Measurements from ENCODE around the gene CD1D.
"Not testable (repeated sequence)": the region's sequence is repeated elsewhere in the genome, so short reads cannot be mapped to it uniquely, and the experiment has no call there.

CD1D gene

DNA sequence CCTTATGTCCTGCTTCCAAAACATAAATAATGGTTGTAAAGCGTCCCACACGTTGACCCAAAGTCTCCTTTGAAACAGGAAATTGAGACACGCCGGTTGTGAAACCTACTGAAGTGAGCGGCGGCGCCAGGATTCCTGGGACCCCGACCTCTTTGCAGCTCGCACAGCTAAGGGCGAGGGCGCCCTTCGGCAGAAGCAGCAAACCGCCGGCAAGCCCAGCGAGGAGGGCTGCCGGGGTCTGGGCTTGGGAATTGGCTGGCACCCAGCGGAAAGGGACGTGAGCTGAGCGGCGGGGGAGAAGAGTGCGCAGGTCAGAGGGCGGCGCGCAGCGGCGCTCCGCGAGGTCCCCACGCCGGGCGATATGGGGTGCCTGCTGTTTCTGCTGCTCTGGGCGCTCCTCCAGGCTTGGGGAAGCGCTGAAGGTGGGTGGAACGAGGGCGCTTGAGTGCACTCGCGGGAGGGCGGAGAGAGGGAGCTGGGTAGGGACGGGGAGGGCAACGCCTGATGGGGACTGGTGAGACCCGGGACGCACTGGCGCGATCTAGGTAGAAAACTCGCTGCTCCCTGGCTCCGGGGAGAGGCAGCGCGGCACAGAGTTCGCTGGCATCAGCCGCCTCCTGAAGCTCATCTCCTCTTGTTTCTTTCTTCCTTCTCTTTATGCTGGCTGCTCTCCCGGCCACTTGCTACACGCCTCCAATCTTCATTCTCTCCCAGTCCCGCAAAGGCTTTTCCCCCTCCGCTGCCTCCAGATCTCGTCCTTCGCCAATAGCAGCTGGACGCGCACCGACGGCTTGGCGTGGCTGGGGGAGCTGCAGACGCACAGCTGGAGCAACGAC, at the start of gene CD1D:
Gene CD1D, plus strand, starts transcription at position 155 of the 836 bp plus-strand sequence. Its CDS starts 207 bp downstream, at position 362.
- no peak for DNase-seq

DNA sequence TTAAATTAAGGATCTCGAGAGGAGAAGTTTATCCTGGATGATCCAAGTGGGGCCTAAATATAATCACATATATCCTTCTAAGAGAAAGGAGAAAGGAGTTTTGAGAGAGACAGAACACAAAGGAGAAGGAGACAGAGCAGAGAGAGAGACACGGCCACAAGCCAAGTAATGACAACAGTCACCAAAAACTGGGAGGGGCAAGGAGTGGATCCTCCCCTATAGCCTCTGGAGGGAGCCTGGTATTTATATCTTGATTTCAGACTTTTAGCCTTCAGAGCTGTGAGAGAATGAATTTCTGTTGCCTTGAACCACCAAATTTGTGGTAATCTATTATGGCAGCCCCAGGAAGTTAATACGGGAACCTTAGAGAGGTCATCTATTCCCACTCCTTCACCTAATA, 49.5 kb upstream of the CD1D start:
- DNase-seq, result no peak

DNA sequence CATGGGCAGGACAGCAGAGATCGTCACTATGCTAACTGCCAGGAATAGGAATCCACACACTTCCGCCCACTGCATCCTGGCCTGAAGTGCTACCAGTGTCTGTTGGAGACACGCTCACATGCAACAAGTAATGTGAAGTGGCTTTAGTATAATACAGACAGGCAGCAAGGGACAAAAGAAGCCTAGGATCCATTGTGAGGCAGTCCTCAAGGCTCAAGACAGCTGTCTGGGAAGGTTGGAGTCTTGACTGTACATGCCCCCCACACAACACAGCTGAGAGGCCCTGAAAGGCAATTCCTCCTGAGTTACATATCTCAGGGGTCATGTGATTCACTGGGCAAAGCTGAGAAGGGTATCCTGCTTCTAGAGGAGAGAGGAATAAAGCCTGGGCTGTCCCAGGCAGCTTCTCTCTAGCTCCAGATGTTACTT, 39.9 kb upstream of the CD1D start:
- DNase-seq, result no peak

DNA sequence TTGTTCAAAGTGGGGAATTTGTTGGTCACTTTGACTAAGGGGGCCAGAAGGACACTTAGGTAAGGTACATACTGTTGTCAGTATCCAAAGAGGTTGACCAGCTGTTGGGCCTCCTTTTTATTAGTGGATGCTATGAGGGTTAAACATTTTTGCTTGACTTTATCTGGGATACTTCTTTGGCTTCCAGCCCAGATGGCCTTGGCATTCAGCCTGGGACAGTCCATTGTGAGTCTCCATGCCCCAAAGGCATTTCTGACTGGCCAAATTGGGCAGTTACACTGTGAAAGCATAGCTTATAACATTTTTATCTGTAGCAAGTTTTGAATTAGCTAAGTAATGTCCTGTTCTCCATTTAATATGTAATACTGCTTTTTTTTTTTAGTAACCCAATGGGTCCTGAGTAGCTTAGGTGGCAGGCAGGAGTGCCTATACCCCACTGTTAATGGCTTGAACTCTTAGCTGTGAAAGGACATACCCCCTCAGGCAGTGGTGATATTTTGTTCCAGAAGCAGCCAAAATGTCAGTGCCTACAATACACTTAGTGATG, 35.4 kb upstream of the CD1D start:
- DNase-seq, result no peak

DNA sequence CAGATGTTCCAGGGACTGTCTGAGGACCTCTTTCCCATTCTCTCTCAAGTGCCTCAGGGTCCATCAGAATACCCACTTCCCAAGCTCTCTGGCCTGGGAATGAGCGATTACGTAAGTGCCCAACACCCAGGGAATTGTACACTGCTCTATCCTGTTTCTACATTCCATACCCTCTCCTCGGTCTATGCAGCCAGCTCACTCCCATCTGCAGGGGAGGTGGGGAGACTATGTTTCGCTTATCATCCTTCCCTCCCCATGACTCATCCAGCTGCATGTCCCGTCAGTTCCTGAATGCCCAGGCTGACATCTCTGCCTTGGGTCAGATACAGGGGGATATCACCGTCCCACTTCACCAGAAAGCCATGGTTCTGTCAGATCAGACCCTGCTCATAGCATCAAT, 34.5 kb upstream of the CD1D start:
- no peak for DNase-seq

DNA sequence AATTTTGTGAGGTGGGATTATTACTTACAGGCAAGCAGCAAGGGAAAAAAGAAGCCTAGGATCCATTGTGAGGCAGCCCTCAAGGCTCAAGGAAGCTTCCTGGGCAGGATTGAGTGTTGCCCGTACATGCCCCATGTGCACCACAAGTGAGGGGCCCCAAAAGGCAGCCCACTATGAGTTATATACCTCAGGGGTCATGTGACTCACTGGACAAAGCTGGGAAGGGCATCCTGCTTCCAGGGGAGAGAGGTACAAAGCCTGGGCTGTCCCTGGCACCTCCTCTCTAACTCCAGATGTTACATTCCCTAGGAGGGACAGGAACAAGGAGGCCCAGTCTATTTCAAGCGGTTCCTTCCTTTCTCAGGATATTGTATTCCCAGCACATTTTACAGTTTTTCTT, 34.0 kb upstream of the CD1D start:
- DNase-seq, result no peak

DNA sequence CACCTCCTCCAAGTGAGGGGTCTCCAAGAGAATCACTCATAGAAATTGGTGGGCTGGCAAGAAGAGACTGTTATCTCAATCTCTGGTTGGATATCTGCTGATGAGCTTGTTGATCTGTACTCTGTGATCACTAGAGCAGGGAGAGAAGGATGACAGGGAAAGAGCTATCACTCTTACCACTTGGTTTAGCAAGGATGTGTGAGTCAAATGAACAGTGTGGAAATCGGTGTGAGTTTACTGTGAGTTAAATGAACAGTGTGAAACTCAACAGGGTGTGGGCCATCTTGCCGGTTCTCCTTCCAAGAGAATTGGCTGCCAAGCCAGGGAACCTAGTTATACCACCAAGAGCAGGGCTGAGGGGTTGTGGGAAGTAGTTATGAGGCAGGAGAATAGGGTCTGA, 33.3 kb upstream of the CD1D start:
- no peak for DNase-seq

DNA sequence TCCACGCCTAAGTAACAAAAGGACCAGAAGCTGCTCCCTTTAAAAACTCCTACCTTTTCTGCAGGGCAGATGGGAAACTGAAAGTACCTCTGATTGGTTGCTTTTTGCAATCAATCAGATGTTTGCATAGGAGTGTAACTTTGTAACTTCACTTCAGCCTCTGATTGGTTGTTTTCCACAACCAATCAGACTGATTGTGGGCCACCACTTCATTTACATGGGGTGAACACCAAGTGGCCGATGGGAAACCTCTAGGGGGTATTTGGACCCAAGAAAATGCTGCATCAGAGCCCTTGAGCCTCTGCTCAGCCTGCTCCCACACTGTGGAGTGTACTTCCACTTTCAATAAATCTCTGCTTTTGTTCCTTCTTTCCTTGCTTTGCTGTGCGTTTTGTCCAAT, 32.8 kb upstream of the CD1D start:
- no peak for DNase-seq

DNA sequence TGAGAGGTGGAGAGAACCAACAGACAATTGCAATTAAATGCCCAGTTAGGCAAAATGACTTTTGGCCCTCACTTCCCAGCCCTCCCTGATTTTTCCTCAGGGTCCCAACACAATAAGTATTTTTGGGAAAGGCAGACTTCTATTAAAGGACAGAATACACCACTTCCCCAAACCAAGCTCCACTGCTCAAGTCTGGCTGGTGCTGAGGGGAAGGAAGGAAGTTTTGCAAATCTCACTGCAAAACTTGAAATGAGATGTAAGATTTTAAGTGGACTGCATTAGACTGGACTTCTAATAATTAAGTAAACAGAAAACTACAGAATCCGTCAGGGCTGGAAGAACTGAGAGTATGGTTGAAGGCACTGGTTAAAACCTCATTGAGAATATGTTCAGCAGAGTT, 32.2 kb upstream of the CD1D start:
- DNase-seq, result no peak

DNA sequence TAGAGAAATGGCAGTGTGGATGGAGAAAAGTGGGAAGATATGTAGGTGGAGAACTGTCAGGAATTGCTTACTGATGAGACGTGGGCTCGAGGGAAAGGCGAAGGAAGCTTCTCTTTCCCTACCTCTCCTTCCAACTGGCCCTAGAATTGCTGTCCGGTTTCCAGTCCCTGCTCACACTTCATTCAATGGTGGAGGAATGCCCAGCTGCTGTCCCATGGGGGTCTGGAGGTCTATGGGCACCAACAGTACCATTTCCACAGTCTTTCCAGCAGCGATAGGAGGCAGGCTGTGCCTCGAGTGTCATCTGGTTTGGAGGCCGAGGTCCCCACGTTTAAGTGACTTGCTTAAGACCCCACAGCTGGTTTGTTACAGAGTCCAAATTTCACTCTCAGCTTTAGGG, 31.5 kb upstream of the CD1D start:
- no peak for DNase-seq

DNA sequence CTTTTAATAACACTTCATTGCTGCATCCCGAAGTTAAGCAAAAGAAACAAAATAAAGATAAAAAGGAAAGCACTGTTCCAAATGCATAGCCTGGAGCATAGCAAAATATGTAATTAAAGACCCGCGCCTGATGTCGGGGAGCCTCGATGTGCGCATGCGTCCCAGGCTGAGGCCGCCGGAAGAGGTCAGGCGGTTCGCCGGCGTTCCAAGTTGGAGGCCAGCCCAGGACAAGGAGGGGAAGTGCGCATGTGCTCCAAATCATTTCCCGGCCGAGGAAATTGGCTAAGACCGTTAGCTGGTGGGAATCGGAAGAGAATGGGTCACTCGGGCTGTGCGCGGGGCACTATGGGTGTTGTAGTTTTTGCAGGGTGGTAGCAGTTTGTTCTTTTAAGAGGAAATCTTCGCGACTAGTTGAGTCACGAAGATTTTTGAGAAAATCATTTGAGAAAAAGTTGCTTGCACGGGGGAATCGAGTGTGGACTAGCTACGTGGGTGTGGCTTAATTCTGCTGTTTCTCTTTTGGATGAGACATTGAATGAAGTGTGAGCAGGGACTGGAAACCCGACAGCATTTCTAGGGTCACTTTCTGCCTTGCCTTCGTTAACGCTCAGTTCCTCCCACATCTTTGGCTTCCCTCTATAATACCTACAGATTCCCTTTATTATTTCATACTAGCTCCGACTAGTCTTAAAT, 31.0 kb upstream of the CD1D start:
- peak; percentile 61 for DNase-seq

DNA sequence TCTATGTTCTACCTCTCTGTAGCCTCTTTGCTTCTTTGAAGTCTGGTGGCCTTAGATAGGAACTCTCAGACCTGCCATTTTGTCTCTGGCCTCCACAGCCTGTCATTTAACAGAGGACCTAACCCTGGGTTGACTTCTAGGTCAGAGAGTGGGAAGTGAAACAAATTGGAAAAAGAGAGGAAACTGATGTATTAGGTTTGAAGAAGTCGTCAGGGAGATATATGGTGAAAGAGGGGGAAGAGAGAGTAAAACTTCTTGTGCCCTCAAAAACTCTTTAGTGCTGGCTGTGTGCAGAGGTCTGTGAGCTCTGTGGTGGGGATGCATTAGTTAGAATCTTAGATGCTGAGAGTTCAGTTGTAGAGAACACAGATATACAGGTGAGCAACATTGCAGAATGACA, 30.2 kb upstream of the CD1D start:
- no peak for DNase-seq

DNA sequence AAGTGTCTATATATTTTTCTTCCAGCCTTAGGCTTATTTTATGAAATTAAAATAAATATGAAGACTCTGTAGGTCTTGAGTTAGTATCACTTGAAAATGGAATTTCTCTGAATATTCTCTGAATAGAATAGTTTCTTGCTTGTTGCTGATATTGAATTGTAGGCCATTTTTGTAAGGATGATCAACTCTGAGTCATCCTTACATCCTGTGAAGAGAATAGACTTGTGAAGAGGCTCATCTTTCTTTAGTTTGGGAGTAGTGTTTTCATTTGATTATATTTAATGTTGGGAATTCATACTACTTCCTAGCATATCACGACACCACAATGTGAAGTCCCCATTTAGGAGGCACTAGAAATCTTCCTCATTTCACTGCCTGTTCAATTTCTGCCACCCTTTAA, 27.5 kb upstream of the CD1D start:
- DNase-seq, result no peak

DNA sequence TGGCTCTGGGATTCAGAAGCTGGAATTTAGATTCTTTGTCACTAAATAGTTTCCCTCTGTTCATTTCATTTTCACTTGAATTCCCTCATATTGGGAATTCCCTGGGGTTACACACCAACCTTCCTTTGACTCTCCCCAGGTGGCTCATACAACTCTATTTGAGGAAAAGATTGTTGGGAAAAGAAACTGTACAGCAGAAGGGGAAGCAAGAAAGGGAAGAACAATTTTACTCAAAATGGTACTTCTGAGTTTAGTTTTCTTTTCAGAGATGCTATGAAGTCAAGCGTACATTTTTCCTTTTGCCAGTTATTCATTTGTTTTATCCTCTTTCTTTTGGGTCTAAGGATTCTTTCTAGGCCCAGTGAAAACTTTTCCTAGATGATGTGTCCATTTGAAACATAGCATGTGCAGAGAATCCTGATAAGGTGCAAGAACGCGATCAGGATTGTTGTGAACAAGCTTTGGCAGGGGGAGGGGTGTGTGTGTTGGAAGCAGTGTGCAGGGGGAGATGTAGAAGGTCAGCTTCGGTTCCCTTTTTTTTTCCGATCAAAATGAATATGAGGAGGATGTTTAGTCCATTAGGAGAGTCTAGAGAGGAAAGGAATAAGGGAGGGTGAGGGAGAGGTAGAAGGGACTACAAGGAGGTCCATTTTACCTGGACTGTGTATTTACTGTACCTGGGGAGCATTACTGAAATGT, 26.8 kb upstream of the CD1D start:
- DNase-seq, result no peak

DNA sequence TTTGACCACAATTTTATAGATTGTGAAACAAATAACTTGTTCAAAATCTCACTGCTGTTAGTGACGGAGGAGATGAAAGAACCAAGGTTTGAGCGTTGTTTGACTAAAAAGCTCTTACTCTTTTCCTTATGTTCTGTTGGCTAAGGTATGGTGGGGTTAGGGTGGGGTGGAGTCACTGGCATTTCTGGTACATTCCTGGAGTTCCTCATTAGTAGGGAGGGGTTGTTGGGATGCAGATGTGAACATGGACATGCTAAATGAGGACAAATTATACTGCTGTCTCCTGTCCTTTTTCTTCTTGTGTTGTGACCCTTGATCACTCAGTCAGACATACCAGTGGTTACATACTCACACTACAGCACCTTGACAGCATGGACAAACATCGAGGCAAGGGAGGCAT, 26.2 kb upstream of the CD1D start:
- no peak for DNase-seq

DNA sequence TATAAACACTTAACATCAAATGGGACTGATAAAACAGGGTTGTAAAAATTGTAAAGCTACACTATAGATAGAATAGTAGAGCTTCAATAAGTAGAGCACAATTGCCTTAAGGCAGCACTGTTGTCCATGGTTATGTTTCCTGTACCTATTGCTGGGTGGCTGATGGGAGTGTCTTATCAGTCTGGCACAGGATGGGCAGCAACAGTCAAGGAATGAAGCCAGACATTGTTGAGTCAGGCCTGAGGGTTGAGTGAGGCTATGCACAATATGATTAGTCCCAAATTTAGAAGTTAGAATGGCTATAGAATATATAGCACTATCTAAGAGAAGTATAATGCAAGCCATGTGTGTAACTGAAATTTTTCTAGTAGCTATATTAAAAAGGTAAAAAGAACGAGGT, 25.0 kb upstream of the CD1D start:
- DNase-seq, result no peak

DNA sequence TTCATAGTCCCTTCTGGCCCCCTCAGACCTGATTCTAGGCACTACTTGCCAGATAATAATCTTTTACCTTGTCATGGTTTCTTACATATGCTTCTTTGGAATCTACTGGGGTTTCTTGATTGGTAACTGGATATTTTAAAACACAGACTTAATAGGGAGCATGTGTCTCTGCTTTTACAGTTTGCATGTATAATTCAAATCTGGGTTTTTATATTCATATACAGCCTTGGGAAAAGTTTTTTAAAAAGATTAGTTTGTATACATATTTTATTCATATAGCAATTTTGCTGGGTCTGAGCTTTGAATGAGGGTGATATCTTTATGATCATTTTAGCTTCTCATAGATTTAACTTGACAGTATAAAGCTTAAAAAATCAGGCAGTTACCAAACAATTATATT, 21.1 kb upstream of the CD1D start:
- DNase-seq, result no peak

DNA sequence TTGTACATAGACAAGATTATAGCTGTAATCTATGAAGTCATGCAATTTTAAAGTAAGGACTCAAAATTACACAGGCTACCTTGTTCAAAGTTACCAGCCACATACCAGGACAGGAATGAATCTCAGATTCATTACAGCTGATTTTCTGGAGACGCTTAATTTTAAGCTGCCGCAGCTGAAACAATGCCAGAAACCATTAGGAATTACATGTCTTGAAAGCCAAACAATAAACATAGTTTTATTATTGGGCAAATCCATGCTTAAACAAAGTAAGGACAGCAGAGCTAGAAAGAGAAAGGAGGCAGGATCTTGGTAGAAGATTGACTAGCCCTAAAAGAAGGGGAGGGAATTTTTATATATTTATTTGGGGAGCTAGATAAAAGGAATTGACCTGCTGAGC, 19.2 kb upstream of the CD1D start:
- DNase-seq, result no peak

DNA sequence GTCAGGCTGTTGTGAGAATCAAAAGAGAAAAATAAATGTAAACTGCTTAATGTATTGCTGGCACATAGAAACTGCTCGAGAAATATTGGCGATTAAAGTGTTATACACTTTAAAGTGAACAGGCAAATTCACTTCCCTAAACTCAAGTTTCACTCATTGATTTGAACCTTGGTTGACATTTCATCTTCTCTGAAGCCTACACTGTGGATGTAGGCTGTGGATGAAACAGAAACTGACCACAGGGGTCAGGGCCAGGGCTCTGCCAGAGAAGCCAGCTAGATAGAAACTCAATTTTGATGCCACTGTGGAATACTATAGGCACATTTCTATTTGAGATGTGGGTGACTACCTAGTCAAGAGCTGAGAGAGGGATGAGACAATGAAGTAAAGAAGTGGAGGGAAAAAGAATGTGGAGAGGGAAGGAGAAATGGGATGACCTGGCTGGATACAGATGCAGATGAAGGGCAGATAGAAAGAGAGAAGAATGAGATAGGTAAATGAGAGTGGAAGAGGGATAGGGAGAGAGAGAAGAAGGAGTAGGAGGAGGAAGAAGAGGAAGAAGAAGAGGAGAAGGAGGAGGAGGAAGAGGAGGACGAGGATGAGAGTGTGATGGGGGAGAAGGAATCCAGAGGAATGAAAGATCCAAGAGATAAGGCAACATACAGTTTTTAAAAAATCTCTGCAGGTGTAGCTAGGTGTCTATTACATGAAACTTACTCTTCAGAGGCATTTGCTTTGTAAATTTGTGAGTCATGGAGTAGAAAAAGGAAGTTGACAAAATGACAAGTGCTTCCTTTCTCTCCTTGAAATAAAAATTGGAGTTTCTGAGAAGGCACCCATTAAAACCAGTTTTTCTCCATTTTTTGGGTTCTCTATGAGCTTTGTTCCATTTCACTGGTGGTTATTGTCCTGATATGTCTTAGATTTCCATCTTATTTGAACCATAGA, 17.4 kb upstream of the CD1D start:
- no peak for DNase-seq

DNA sequence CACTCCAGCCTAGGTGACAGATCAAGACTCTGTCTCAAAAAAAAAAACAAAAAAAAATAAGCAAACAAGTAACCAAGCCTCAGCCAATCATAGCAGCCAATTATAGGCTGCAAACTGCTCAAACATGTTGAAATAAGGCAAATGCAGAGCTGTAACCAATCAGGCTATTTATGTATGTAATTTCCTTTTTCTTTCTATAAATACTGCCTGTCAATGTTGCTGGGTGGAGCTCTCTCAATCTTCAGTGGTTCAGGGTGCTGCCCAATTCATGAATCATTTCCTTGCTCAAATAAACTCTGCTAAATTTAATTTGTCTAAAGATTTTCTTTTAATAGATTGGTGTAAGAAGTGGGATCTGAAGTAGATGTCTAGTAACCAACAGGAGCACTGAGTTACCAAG, 11.6 kb upstream of the CD1D start:
- DNase-seq, result no peak

DNA sequence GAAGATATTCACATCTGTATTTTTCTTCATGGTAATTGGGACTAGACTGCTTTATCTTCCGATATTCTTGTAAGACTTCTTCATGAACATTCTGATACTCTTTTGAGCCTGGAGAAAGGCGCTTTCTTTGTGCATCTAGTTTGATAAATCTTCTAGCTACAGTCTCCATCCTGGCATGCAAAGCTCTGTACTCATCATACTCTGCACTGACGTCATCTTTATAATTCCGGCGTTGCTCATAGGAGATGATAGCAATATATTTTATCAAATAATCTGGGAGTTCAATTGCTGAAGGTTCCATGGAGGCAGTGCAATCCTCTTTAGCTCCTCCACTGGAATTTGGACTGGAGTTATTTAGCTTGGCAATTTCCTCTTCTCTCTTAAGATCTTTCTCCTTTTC, 4.8 kb upstream of the CD1D start:
- not testable (repeated sequence) for DNase-seq

DNA sequence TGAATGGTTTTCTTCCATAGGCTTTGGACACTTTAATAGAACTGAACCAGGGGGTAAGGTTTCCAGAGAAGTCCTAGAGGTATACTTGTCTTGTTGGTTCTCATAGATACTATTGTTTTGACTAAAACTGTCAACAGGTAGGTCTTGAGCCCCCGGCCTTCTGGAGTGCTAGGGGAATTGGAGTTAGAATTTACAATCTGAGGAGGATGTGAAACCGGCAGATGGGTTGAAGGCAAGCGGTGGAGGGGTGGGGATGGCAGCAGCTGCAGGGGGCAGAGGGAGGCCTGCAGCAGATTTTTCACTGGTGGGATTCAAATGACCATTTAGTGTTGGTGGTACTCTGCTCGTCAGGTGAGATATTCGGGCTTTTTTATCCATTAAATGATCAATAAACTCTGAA, 4.3 kb upstream of the CD1D start:
- DNase-seq, result no peak
